GM18502 (cell line): ENCODE results near the gene LAMTOR1.

Source experiments
- ATAC-seq: cut with Tn5 transposase; IDR thresholded peaks from one replicate; pipeline ENCODE4 v1.9.1; 2021; ENCODE audit warnings: mild to moderate bottlenecking; ENCODE audit not compliant: unreplicated experiment, poor library complexity

The LAMTOR1 gene

GRCh38 chr11:72084076-72084475, 19.0 kb downstream of the LAMTOR1 start:
- ATAC-seq = no peak

DNA sequence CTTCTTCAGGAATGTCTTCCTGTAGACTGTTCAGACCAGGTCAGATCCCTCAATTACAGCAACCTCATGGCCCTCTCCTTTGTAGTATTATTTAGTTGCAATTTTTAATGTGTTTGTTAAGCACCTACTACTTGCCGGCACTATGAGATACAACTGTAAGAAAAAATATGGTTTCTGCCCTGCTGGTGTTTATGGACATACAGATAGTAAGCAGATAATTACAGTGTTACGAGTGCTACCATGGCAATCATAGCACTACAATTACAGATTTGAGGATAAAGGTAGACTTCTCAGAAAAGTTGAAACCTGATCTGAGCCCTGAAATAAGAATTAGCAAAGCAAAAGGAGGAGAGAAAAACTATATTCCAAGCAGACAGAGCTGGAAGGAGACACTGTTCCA, 19.7 kb downstream of the LAMTOR1 start:
- no peak for ATAC-seq

- no peak for ATAC-seq
Measured at GRCh38 chr11:72081821-72082453, 21.2 kb downstream of the LAMTOR1 start.

DNA sequence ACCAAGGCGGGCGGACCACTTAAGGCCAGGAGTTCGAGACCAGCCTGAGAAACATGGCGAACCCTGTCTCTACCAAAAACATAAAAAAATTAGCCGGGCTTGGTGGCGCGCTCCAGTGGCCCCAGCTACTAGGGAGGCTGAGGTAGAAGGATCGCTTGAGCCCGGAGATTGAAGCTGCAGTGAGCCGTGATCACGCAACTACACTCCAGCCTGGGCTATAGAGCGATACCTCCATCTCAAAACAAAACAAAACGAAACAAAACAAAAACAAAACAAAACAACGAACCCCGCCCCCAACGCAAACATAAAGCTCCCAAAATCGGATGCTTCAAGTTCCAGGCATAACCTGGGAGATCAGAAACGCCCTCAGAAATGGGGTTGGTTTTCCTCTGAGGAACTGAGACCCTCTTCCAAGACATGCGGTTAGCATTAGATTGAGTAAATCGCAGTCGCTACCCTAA, 21.9 kb downstream of the LAMTOR1 start:
- ATAC-seq = no peak

DNA sequence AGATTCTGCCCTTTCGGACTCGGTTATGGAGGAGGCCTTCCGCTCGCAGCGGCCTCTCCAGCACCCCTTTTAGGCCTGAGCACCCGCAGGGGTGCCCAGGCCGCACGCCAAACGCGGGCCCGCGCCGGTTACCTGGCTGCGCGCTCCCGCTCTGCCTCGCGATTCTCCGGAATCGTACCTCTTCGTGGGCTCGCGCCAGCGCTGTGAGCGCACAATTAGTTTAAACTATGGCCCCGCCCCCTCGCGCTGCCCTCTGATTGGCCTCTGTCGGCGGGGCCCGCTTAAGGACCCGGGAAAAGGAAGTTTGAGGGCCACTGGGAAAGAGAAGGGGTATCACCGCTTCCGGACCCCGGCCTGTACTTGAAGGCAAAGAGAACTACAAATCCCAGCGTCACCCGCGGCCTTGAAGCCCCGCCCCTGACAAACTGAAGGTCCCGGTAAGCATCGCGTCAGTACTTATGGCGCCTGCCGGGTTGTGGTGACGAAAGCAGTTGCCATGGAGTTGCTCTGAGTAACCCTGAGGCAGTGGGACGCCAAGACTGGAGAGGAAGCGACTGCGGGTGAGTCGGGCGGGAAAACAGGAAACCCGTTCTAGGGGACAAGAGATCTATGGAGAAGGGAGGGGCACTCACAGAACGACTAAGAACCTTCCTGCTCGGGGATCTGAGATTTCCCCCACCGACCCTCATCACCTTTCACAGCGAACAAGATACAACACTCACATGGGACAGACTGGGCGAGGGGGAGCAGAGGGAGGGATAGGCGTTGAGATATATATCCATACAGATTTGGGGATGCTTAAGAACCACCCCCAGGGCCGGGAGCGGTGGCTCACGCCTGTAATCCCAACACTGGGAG, 22.5 kb downstream of the LAMTOR1 start, which contains the start of the genes LRRC51 and NUMA1:
Gene LRRC51, plus strand, starts transcription at position 525 of the 858 bp plus-strand sequence. CDS start 8,234 bp downstream, outside the sequence.
Gene NUMA1, minus strand, starts transcription at position 217 of the 858 bp plus-strand sequence. CDS start 44,599 bp downstream, outside the sequence.
- ATAC-seq = peak; percentile 92

DNA sequence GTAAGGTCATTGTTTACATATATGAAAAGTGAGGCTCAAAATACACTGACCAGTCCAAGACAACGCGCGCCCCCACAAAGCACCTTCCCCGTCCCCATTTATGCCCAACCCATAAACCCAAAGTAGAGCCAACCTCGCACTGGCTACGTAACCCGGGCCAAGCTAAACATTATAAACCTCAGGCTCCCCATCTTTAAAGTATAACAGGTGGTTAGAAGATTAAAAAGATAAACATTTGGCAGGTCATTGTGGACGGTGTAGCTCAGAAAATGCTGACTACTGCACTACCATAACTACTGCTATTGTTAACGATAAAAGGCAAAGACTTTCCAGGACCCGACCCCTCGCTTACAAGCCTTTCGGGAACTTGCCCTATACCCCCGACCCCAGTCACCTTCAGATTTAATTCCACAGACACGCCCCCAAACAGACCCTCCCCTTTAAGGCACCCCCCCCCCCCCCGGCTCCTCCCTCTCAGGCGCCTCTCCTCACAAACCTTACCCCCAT, 23.2 kb downstream of the LAMTOR1 start:
- no peak for ATAC-seq

- no peak for ATAC-seq
Measured at GRCh38 chr11:72078477-72078876, 24.6 kb downstream of the LAMTOR1 start.

GRCh38 chr11:72075756-72076155, 27.3 kb downstream of the LAMTOR1 start:
- ATAC-seq = no peak

GRCh38 chr11:72075109-72075508, 28.0 kb downstream of the LAMTOR1 start:
- no peak for ATAC-seq

DNA sequence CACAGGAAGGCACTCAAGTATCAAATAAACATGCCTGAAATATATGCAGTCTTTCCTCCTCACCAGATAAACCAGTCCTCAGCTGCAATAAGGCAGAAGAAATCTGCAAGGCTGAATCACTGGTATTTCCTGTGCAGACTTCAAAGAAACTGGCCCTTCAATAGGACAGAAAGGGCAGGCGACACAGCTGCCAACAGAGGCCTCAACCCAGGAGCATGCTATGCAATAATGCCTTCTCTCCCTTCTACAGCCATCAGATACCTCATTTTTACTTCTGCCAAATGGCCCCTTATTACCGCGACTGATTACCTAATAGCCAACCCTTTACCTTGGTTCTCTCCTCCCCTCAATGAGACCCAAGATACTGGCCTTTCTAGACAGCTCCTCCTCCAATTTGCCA, 30.7 kb downstream of the LAMTOR1 start:
- ATAC-seq = no peak

DNA sequence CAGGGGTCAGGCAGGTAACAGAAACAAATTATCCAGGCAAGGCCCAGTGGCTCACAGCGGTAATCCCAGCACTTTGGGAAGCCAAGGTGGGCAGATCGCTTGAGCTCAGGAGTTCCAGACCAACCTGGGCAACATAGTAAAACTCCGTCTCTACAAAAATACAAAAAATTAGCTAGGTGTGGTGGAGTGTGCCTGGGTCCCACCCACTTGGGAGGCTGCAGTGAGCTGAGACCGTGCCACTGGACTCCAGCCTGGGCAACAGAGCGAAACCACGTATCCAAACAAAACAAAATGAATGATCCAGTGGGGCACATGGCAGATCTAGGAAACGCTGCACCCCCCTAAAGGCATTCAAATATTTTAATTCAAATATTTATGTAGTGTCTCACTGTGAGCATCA, 32.6 kb downstream of the LAMTOR1 start:
- ATAC-seq = no peak

DNA sequence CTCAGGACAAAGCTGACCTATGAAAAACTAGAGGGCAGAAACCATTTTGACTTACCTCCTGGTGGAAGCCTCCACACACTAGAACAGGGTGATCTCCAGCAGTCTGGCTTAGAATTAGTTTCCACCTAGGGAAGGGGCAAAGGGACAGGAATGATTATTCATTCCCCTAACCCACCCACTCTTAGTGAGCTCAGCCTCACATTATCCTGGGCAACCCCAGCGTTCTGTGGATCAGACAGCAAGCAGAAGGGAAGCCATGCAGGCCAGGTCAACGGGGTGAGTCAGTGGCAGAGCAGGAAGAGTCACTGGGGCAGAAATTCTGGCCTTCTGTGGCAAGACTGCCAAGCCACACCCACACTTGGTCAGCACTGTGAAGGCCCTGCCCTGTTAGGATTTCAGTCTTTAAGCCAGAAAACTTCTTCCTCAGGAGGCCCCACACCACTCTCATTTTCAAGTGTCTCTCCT, 33.3 kb downstream of the LAMTOR1 start:
- ATAC-seq = no peak

GRCh38 chr11:72069200-72069599, 33.9 kb downstream of the LAMTOR1 start:
- no peak for ATAC-seq

- no peak for ATAC-seq
Measured at GRCh38 chr11:72067676-72068075, 35.4 kb downstream of the LAMTOR1 start.

GRCh38 chr11:72067266-72067665, 35.8 kb downstream of the LAMTOR1 start:
- ATAC-seq = no peak

DNA sequence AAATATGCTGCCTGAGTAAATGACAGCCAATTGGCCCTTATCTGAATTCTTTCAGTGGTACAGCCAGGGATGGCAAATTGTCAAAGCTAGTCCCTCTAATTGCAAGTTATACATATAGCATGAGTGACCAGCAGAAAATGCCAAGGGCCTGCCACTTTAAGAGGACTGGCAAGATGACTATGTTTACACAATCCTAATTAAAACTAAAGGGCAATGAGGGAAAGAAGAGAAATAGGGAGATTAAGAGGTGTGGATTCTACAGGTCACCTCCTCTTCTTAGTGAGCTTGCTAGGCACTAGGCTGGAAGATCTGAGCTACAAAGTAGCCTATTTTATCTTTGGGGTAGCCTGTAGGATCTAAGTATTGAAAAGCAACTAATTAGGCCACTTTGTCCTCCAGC, 36.2 kb downstream of the LAMTOR1 start:
- no peak for ATAC-seq

GRCh38 chr11:72061739-72062396, 41.2 kb downstream of the LAMTOR1 start:
- no peak for ATAC-seq

DNA sequence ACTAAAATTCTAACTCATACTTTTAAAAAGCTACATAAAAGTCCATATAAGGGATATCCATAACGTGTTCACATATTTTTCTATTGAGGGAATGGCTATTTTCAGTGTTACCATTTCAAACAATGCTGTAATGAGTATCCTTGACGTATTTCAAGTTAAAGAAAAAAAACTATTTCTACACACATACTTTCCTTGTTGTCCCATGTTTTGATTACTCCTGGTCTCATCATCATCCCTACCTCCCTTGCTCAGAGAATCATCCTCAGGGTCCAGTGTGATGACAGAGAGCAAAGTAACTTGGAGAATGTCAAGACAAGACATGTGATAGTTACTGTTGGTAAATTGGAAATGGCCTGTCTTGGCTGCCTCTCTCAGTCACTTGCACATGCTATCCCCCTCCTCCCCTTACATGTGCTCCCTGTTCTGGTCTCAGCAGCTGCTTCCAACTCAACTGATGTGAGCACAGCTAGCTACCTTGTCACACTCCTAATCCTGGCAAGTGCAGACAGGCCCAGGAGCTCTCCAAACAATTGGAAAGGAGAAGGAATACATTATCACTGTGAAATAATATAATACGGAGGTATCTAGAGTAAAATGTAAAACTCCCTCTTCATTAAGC, 44.6 kb downstream of the LAMTOR1 start:
- ATAC-seq = no peak

DNA sequence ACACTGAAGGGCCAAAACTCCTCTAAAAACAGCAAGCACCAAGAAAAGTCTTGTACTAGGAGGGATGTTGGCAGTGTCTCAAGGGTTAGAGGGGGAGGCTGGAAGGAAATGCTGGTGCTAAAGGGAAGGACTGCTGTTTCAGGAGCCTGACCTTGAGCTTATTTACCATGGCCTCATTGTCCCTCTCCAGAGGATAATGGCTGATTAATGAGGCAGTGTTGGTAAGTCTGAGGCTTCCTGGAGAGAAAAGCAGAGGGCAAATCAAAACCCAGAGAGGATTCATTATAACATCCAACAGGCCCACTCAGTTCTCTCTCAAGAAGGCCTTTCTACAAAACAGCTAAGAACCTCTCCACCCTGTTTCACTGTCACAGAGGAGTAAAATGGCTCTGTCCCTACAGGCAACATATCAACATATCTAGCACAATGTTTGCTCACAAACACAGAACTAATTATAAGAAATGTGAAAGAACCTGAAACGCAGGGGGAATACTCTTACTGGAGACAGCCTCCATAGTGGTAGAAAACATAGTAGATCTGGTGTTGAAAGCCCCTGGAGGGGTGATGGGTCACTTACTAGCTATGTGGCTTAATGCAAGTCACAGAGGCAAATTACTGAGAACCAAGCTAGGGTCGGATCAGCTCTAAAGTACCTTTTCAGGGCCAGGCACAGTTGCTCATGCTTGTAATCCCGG, 54.2 kb downstream of the LAMTOR1 start:
- ATAC-seq = no peak
